HG03460 (cell line): Measurements from ENCODE around the gene NSFL1C.
A peak's percentile ranks its signal among the peaks of the same experiment; 100 is the strongest.
"Not testable (repeated sequence)": the region's sequence is repeated elsewhere in the genome, so short reads cannot be mapped to it uniquely, and the experiment has no call there.

Experiments
- ATAC-seq: cut with Tn5 transposase; IDR thresholded peaks from one replicate; pipeline ENCODE4 v1.9.1; 2021; ENCODE audit not compliant: unreplicated experiment

The NSFL1C gene

GRCh38 chr20:1466211-1467081 is at the start of gene NSFL1C:
Gene NSFL1C (minus strand): TSS chr20:1466849. CDS start chr20:1466824, 25 bp downstream.
- ATAC-seq: peak; percentile 86

- ATAC-seq: no peak
These were observed 47.2 kb upstream of the NSFL1C start for GRCh38 chr20:1513801-1514200.

GRCh38 chr20:1509237-1509636 is 42.6 kb upstream of the NSFL1C start:
- no peak for ATAC-seq

GRCh38 chr20:1508574-1508973 is 41.9 kb upstream of the NSFL1C start:
- ATAC-seq: no peak

GRCh38 chr20:1507276-1507675 is 40.6 kb upstream of the NSFL1C start:
- ATAC-seq: no peak

- no peak for ATAC-seq
These were observed 39.2 kb upstream of the NSFL1C start for GRCh38 chr20:1505871-1506270.

- ATAC-seq: no peak
These were observed 38.7 kb upstream of the NSFL1C start for GRCh38 chr20:1505361-1505760.

GRCh38 chr20:1503564-1504227 is 37.0 kb upstream of the NSFL1C start:
- ATAC-seq: peak; percentile 99

- ATAC-seq: no peak
These were observed 33.8 kb upstream of the NSFL1C start for GRCh38 chr20:1500496-1500895.

- ATAC-seq: no peak
These were observed 33.1 kb upstream of the NSFL1C start for GRCh38 chr20:1499528-1500420.

- ATAC-seq: not testable (repeated sequence)
These were observed 30.7 kb upstream of the NSFL1C start for GRCh38 chr20:1497371-1497770.

- ATAC-seq: no peak
These were observed 30.3 kb upstream of the NSFL1C start for GRCh38 chr20:1496930-1497329.

- no peak for ATAC-seq
These were observed 27.8 kb upstream of the NSFL1C start for GRCh38 chr20:1494436-1494835.

GRCh38 chr20:1493536-1493935 is 26.9 kb upstream of the NSFL1C start:
- no peak for ATAC-seq

- ATAC-seq: no peak
These were observed 25.4 kb upstream of the NSFL1C start for GRCh38 chr20:1491860-1492642.

- no peak for ATAC-seq
These were observed 24.7 kb upstream of the NSFL1C start, which contains the start of gene SIRPB2 for GRCh38 chr20:1491281-1491840. Gene SIRPB2 (minus strand): TSS chr20:1491420. CDS start chr20:1491359, 61 bp downstream.

- no peak for ATAC-seq
These were observed 24.1 kb upstream of the NSFL1C start for GRCh38 chr20:1490643-1491195.

GRCh38 chr20:1489764-1490436 is 23.3 kb upstream of the NSFL1C start:
- no peak for ATAC-seq

GRCh38 chr20:1489325-1489724 is 22.7 kb upstream of the NSFL1C start:
- ATAC-seq: no peak
